ENCODE measurements around the gene SHROOM1. TPM values are rescaled to one million over a fixed set of nuclear protein-coding genes. Genes with fewer than 3 reads are reported as not detected.

Gene SHROOM1
- total RNA-seq, 1 donor = 0.52 TPM

DNA sequence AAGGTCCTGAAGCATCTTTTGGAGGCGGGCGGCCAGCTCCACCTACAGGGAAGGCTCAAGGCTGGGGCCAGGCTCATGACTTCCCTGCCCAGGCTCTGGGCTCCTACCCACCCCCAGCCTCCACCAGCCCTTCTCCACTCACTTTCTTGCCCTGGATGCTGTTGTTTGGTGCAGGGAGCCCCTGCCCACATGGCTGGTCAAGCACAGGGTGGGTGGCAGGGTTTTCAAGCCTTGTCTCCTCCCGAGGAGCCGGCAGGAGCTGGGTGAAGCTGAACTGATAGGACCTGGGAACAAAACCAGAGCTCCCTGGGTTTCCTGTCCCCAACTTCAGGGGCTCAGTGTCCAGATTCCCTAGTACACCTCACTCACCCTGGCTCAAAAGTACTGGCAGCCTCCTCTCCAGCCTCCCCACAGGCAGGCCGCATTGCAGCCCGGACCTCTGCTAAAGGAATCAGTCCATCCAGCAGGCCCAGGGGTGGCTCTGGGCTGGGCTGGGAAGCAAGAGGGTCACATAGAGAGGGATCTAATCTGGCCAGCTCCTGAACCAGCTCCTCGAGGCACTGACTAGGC lies 6.9 kb downstream of the SHROOM1 start:
- H3K4me1 ChIP-seq (ENCODE audit: insufficient read depth, low read length) = peaks cover 24% of the 10 kb centered on the region
- peaks cover 82% of the 10 kb centered on the region for H3K27me3 ChIP-seq (ENCODE audit: insufficient read depth, low read length)
- no peaks in the 10 kb centered on the region for H3K9me3 ChIP-seq (ENCODE audit: low read depth, low read length)
- H3K4me3 ChIP-seq (ENCODE audit: low read length) = no peak overlapping the region

DNA sequence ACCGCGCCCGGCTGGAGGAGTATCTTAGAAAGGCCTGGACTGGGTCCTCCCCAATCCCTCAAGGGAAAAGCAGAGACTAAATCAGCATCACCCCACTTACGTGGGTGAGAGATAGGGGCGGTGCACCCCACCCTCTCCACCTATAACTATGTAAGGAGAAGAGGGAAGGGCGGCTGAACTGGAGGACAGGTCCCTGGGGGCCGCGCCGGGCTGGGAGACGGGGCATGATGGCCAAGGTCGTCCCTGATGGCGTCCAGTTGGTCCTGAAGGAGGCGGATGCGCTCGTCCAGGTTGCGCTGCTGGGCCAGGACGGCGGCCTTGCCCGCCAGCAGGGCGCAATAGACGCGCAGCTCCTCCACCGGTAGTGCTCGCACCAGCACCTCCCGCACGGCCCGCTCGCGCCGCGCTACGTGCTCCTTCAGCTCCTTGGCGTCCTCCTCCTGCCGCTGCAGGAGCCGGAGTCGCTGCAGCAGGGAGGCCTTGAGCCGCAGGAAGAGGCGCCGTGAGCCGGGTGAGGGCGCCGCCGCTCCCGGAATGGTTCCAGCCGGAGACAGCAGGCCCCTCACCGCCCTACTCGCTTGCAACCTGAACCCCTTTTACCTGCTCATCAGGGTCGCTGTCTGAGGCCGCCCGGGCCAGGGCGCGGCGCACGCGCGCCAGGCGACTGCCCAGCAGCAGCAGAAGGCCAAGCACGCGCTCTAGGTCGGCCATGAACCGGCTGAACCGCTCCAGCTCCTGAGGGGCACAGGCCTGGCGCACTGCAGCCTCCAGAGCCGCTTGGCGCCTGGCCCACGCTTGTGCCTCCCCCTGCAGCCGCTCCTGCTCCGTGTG lies 7.6 kb downstream of the SHROOM1 start:
- H3K9me3 ChIP-seq (ENCODE audit: low read depth, low read length) = no peaks in the 10 kb centered on the region
- H3K4me1 ChIP-seq (ENCODE audit: insufficient read depth, low read length) = peaks cover 24% of the 10 kb centered on the region
- peaks cover 77% of the 10 kb centered on the region for H3K27me3 ChIP-seq (ENCODE audit: insufficient read depth, low read length)
- H3K4me3 ChIP-seq (ENCODE audit: low read length) = no peak overlapping the region

GRCh38 chr5:132821791-132822190 lies 8.7 kb downstream of the SHROOM1 start:
- H3K4me1 ChIP-seq (ENCODE audit: insufficient read depth, low read length) = peaks cover 24% of the 10 kb centered on the region
- H3K9me3 ChIP-seq (ENCODE audit: low read depth, low read length) = no peaks in the 10 kb centered on the region
- peaks cover 72% of the 10 kb centered on the region for H3K27me3 ChIP-seq (ENCODE audit: insufficient read depth, low read length)
- H3K4me3 ChIP-seq (ENCODE audit: low read length) = no peak overlapping the region

DNA sequence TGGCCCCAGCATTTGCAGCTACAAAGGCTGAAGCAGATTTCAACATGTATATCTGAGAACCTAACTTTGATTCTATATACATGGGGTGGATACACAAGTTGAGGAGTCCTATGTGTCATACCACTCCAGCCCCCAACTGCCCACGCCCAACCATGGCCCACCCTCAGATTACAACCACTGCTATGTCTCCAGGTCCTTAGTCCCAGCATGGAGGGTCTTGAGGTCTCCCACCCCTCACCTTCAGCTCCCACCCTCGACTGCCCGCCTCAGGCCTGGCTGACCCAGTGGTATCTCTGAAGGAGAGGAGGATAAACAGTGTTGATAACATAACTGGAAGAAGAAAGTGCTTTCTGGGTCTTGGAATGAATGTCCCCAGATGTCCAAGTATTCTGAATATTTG lies 9.1 kb downstream of the SHROOM1 start:
- Histone ChIP-seq H3K9me3 (ENCODE audit: low read depth, low read length) (no peaks in the 10 kb centered on the region), H3K27me3 (ENCODE audit: insufficient read depth, low read length) (peaks cover 68% of the 10 kb centered on the region), H3K4me3 (ENCODE audit: low read length) (no peak overlapping the region)

DNA sequence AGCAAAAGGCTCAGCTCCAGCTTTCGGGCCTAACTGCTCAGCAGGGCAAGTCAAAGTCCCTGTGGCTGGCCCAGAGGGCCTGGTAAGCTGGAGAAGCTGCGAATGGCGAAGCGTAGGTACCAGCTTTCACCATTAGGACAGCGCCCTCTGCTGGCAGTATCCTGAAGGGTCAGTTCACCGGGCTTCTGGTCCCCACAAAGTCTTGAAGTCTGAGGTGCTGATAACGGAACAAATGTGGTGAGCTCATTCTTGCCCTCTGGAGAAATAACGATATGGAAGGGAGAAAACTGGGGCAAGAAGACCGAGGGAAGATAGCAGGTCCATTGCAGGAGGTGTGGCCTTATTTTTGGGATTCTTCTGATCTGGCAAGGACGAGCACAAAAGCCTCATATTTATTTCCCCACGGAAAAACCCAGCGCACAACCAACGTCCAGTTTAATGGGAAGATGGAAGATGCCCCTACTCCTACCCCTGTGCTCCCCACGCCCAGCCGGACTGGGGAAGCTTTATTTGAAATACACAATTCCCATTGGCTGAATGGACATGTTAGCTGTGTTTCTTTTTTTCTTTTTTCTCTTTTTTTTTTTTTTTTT lies 10.2 kb downstream of the SHROOM1 start:
- H3K4me3 ChIP-seq (ENCODE audit: low read length) = no peak overlapping the region
- no peaks in the 10 kb centered on the region for H3K9me3 ChIP-seq (ENCODE audit: low read depth, low read length)
- H3K4me1 ChIP-seq (ENCODE audit: insufficient read depth, low read length) = peaks cover 22% of the 10 kb centered on the region
- H3K27me3 ChIP-seq (ENCODE audit: insufficient read depth, low read length) = peaks cover 65% of the 10 kb centered on the region

More for the DNA sequence above, 9.1 kb downstream of the SHROOM1 start:
- peaks cover 24% of the 10 kb centered on the region for H3K4me1 ChIP-seq (ENCODE audit: insufficient read depth, low read length)

DNA sequence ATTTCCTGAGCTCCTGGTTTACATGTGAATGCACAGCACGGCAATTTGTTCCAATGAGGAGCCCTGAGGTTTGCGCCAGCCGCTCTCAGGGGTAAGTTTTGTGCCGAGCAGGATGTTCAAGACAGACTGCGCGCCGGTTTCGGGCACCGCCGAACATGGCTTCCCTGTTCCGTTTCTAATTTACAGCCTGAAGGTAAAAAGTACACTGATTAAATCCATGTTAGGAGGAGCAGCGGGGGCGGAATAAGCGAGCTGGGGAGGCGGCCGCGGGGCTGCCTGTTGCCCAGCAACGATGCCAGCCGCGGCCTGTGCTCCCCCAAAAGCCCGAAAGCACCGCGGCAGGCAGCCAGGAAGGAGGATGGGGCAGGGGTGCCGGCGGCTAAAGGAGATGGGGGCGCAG lies 11.0 kb downstream of the SHROOM1 start:
- no peak overlapping the region for H3K4me3 ChIP-seq (ENCODE audit: low read length)
- H3K27me3 ChIP-seq (ENCODE audit: insufficient read depth, low read length) = peaks cover 65% of the 10 kb centered on the region
- H3K9me3 ChIP-seq (ENCODE audit: low read depth, low read length) = no peaks in the 10 kb centered on the region
- H3K4me1 ChIP-seq (ENCODE audit: insufficient read depth, low read length) = peaks cover 20% of the 10 kb centered on the region

DNA sequence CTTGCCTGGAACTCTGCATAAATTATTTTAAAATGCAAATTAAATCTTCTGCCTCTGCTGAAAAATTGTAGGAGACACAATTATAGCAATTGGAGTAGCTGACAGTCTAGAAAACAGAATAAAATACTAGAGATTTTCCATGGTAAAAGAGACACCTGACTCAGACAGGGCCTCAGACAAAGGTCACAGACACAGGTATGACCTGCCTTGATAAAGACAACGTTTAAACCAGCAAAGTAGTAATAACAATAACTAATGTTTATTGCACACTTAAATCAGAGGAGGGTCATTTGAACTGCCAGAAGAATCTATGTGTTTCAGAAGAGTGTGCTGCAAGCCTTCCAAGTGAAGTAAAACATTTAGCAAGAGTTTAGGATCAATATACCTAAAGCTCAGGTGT lies 13.4 kb downstream of the SHROOM1 start:
- Histone ChIP-seq H3K27me3 (ENCODE audit: insufficient read depth, low read length) (peaks cover 63% of the 10 kb centered on the region), H3K9me3 (ENCODE audit: low read depth, low read length) (no peaks in the 10 kb centered on the region), H3K4me3 (ENCODE audit: low read length) (no peak overlapping the region), H3K4me1 (ENCODE audit: insufficient read depth, low read length) (peaks cover 32% of the 10 kb centered on the region)

DNA sequence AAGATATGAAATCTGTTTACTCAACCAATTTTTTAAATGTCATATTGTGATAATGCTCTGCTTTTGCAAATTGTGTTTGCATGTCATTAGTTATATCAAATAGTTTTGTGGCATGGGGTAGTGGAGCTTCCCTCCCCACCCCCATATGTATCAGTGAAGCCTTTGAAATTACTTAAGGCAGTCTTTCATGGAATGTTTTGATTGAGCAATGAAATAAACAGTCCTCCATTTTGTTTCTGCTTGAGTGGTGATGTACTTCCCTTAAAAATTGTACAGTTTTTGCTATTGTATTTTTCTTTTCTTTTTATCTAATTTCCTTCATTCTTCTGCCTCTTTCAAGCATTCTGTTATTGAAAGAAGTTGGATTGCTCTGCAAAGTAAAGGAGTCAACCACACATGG lies 13.9 kb downstream of the SHROOM1 start:
- Histone ChIP-seq H3K4me1 (ENCODE audit: insufficient read depth, low read length) (peaks cover 34% of the 10 kb centered on the region), H3K9me3 (ENCODE audit: low read depth, low read length) (no peaks in the 10 kb centered on the region), H3K27me3 (ENCODE audit: insufficient read depth, low read length) (peaks cover 63% of the 10 kb centered on the region), H3K4me3 (ENCODE audit: low read length) (no peak overlapping the region)

- no peaks in the 10 kb centered on the region for H3K9me3 ChIP-seq (ENCODE audit: low read depth, low read length)
- no peak overlapping the region for H3K4me3 ChIP-seq (ENCODE audit: low read length)
- H3K4me1 ChIP-seq (ENCODE audit: insufficient read depth, low read length) = peaks cover 34% of the 10 kb centered on the region
- H3K27me3 ChIP-seq (ENCODE audit: insufficient read depth, low read length) = peaks cover 64% of the 10 kb centered on the region
Observed at GRCh38 chr5:132816083-132816482, 14.4 kb downstream of the SHROOM1 start.

DNA sequence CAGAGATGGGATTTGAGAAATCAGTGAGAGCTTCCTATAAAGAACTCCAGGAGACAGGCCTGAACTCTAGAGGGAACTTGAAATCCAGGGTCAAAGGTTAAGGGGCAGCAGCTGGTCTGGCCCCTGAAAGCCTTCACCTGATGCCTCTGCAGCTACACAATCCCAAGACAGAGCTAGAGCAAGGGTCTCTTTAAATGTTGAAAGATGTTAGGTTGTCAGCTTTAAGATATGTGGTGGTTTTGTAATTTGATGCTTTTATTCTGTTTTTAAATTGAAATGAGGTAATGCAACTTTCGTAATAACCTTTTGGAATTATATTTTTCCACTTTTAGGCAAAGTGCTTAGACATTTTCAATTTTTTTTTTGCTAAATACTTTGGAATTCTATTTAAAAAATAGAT lies 15.0 kb downstream of the SHROOM1 start:
- Histone ChIP-seq H3K27me3 (ENCODE audit: insufficient read depth, low read length) (peaks cover 64% of the 10 kb centered on the region), H3K9me3 (ENCODE audit: low read depth, low read length) (no peaks in the 10 kb centered on the region), H3K4me3 (ENCODE audit: low read length) (no peak overlapping the region), H3K4me1 (ENCODE audit: insufficient read depth, low read length) (peaks cover 34% of the 10 kb centered on the region)

GRCh38 chr5:132814503-132815294 lies 15.7 kb downstream of the SHROOM1 start:
- Histone ChIP-seq H3K27me3 (ENCODE audit: insufficient read depth, low read length) (peaks cover 65% of the 10 kb centered on the region), H3K4me3 (ENCODE audit: low read length) (no peak overlapping the region), H3K9me3 (ENCODE audit: low read depth, low read length) (no peaks in the 10 kb centered on the region), H3K4me1 (ENCODE audit: insufficient read depth, low read length) (peaks cover 26% of the 10 kb centered on the region)

DNA sequence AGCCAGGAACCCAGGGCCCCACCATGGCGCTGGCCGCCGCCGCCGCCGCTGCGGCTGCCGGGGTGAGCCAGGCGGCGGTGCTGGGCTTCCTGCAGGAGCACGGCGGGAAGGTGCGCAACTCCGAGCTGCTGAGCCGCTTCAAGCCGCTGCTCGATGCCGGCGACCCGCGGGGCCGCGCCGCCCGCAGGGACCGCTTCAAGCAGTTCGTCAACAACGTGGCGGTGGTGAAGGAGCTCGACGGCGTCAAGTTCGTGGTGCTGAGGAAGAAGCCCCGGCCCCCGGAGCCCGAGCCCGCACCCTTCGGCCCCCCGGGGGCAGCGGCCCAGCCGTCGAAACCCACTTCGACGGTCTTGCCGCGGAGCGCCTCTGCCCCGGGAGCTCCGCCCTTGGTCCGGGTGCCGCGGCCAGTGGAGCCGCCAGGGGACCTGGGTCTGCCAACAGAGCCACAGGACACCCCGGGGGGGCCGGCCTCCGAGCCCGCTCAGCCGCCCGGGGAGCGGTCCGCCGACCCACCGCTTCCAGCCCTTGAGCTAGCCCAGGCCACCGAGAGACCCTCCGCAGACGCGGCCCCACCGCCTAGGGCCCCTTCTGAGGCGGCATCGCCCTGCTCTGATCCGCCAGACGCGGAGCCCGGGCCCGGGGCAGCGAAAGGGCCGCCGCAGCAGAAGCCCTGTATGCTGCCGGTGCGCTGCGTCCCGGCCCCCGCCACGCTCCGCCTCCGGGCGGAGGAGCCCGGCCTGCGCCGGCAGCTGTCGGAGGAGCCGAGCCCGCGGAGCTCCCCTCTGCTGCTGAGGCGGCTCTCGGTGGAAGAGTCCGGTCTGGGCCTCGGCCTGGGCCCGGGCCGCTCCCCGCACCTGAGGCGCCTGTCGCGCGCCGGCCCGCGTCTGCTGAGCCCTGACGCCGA lies 16.6 kb downstream of the SHROOM1 start:
- peaks cover 65% of the 10 kb centered on the region for H3K27me3 ChIP-seq (ENCODE audit: insufficient read depth, low read length)
- no peak overlapping the region for H3K4me3 ChIP-seq (ENCODE audit: low read length)
- no peaks in the 10 kb centered on the region for H3K9me3 ChIP-seq (ENCODE audit: low read depth, low read length)
- peaks cover 21% of the 10 kb centered on the region for H3K4me1 ChIP-seq (ENCODE audit: insufficient read depth, low read length)

DNA sequence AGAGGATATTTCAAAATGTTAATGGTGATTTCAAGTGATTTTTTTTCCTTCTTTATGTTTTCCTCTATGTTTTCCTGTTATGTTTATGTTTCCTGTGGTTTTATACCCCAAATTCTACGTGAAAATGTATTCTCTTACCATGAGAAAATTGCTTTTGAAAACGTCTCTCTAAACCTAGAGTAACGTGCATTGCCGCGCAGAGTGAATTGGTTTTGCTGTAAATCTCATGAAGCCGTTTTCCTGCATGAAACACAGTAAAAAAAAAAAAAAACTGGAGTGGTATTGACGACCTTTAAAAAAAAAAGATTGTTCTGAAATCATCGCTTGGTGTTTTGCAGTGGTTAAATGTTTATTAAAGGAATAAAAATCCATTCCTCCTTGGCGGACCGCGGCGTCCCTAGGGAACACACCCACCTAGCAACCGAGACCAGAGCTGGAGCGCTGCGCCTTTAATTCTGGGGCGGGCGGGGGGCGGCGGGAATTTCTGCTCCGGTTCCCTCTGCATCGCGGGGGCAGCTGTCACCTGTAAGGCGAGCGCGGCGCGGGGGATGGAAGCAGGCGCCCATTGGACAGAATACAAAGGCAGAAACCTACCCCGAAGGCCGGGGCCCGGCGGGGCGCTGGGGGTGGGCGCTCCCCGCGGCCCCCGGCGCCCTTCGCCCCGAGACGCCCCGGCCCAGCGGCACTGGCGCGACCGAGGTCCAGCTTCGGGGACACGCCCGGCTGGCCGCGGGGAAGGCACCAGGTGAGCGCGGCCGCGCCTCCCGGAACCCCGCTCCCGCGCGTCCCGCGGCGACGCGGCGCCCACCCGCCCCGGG lies 17.5 kb downstream of the SHROOM1 start, which contains the start of gene SOWAHA:
Gene SOWAHA (plus strand): TSS at position 522 of the 818 bp plus-strand sequence. CDS start 320 bp downstream, outside the sequence.
- Histone ChIP-seq H3K27me3 (ENCODE audit: insufficient read depth, low read length) (peaks cover 66% of the 10 kb centered on the region), H3K4me3 (ENCODE audit: low read length) (no peak within 1 kb of the TSS), H3K9me3 (ENCODE audit: low read depth, low read length) (no peaks in the 10 kb centered on the region), H3K4me1 (ENCODE audit: insufficient read depth, low read length) (peaks cover 21% of the 10 kb centered on the region)
